ACHN (cell line): Measurements from ENCODE around the gene EIF3I.

Experiments
- DNase-seq: peaks from one replicate; pipeline ENCODE4 v3.0.0-alpha.2; 2015
- in situ Hi-C: cut with HindIII; loops from 2 replicates; pipeline ENCODE4 v1.10.0; 2017; ENCODE audit warnings: low sequenced_read_pairs, low pct_ligation_motif_present, low pct_unique_long_range_greater_than_20kb

The EIF3I gene

GRCh38 chr1:32195972-32196823 is 26.0 kb upstream of the EIF3I start:
- in situ Hi-C loops, result no loop called here
- DNase-seq, result no peak

- no peak for DNase-seq
- in situ Hi-C loops, result no loop called here
These were observed 25.1 kb upstream of the EIF3I start for GRCh38 chr1:32197074-32197473.

- in situ Hi-C loops, result no loop called here
These were observed 24.4 kb upstream of the EIF3I start for GRCh38 chr1:32197837-32198236.

GRCh38 chr1:32198237-32199042 is 23.8 kb upstream of the EIF3I start:
- in situ Hi-C loops, result no loop called here
- DNase-seq, result no peak

More at GRCh38 chr1:32197837-32198236, 24.4 kb upstream of the EIF3I start:
- no peak for DNase-seq

GRCh38 chr1:32199043-32199716 is 23.0 kb upstream of the EIF3I start:
- in situ Hi-C loops, result no loop called here
- DNase-seq, result no peak

- in situ Hi-C loops, result no loop called here
These were observed 22.5 kb upstream of the EIF3I start for GRCh38 chr1:32199717-32200072.

GRCh38 chr1:32200226-32201010 is 21.8 kb upstream of the EIF3I start, which contains the start of gene CCDC28B:
TSS of gene CCDC28B (plus strand) at chr1:32200595. CDS start at chr1:32201936, 1,341 bp downstream.
- DNase-seq, result peak; percentile 48
- in situ Hi-C loops, result no loop called here

More at GRCh38 chr1:32199717-32200072, 22.5 kb upstream of the EIF3I start:
- no peak for DNase-seq

GRCh38 chr1:32201011-32201855 is 21.0 kb upstream of the EIF3I start:
- peak; percentile 25 for DNase-seq
- in situ Hi-C loops, result no loop called here

- no peak for DNase-seq
- in situ Hi-C loops, result no loop called here
These were observed 17.3 kb upstream of the EIF3I start for GRCh38 chr1:32204943-32205361.

GRCh38 chr1:32205401-32206370 is 16.5 kb upstream of the EIF3I start, which contains the start of gene IQCC:
TSS of gene IQCC (plus strand) at chr1:32205671. CDS start at chr1:32205682, 11 bp downstream.
- peak; percentile 82 for DNase-seq
- in situ Hi-C loops, result no loop called here

- in situ Hi-C loops, result no loop called here
These were observed 13.7 kb upstream of the EIF3I start for GRCh38 chr1:32208469-32208868.

GRCh38 chr1:32208891-32209328 is 13.3 kb upstream of the EIF3I start, which contains the start of gene DCDC2B:
TSS of gene DCDC2B (plus strand) at chr1:32209089. CDS start at chr1:32209094, 5 bp downstream.
- DNase-seq, result peak; percentile 78
- in situ Hi-C loops, result no loop called here

More at GRCh38 chr1:32208469-32208868, 13.7 kb upstream of the EIF3I start:
- no peak for DNase-seq

- in situ Hi-C loops, result no loop called here
- peak; percentile 67 for DNase-seq
These were observed 6.4 kb upstream of the EIF3I start for GRCh38 chr1:32215629-32216480.

GRCh38 chr1:32216566-32216965 is 5.6 kb upstream of the EIF3I start:
- in situ Hi-C loops, result no loop called here
- DNase-seq, result no peak

- in situ Hi-C loops, result no loop called here
- no peak for DNase-seq
These were observed 3.2 kb upstream of the EIF3I start for GRCh38 chr1:32219022-32219421.
